Measurements from ENCODE around the gene TENM4.

TENM4 gene

DNA sequence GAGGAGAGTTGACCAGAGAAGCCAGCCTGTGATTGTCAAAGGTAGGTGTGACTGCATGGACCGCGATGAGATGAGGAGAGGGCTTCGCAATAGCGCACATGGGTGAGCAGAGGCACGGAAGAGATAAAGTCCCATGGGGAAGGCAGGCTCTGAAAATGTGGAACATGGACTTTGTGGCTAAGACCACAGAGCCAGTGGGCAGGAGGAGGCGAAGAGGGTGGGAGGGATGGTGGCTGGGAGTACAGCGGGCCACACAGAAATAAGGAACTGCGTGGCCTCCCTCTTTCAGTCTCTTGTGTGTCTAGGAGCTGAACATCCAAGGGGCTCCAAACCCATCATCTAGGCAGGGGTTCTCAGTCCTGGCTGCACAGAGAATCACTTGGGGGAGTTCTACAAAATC is 98.6 kb downstream of the TENM4 start:
- DNase-seq: no peak

DNA sequence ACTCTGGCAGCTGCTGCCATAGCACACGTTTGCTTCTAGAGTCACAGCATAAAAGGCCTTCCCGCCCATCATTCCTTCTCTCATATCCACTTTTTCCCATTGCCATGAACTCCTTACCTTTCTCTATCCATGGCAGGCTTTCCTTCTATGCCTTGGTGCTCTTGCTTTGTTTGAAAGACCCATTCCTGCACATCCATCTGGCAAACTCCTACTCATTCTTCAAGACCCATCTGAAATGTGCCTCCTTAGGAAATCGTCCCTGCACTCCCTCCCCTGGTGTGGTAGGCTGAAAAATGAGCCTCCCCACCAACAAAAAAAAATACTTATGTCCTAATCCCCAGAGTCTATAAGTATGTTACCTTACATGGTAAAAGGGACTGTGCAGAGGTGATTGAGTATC is 100.3 kb downstream of the TENM4 start:
- no peak for DNase-seq

DNA sequence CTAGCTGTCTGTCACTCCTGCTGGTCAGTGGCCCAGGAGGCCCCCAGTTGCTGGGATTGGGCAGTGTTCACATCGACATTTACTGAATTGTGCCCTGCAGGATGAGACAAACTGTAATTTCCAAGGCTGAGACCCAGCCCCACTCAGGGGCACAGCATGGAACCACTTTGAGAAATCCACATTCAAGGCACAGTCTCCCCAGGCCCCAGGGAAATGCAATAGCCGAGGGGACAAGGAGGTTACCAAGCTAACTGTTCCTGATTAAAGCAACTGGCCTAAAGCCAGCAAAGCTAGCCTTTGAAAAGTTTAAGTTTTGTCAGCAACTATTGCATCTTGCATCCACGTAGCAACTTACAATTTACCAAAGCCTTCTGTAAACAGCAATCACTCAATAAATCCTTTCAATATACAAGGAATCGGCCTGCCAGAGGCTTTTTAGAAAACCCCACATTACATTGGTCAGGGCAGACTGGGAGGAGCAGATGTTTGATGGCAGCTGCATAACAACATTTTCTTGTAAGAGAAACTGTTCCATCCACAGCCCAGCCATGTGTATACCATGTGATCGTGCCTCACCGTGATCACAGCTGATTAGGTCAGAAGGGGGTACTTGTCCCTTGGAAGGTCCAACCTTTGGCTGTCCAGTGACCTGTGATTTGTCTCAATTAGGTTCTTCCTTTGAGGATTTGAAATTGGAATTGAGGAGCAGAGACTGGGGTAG is 103.9 kb downstream of the TENM4 start:
- no peak for DNase-seq

DNA sequence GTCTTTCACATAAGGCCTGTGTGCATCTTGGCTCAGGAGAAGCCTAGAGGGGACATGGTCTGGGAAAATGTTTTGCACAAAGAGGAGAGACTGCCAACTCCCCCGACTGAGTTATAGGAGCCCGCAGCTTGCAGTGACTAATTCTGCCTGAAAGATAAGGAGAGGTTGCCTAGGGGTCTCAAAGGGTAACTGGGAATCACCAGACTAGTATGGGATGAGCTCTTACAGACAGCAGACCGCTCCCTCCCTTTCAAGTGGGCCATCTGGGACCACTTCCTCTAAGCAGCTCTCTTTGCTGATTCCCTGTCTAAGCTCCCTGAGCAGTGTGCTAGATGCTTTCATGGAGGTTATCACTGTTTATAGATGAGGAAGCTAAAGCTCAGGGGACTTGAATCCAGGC is 105.1 kb downstream of the TENM4 start:
- DNase-seq: no peak

DNA sequence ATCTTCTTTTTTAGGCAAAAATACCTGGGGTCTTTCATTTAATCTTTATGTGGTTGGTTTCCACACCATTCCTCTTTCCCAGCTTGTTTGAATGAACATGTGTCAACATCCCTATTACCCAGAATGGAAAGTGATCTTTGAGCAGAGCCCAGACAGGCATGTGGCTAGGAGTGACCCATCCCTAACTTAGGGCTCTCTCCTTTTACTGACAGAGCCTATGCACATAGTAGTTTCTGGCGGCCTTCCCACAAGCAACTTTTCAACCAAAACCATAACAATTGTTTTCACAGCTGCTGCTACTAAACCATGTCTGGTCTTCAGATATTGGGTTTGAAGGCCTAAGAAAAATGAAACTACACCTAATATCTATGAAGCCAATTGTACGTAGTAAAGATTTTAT is 107.5 kb downstream of the TENM4 start:
- DNase-seq: no peak

DNA sequence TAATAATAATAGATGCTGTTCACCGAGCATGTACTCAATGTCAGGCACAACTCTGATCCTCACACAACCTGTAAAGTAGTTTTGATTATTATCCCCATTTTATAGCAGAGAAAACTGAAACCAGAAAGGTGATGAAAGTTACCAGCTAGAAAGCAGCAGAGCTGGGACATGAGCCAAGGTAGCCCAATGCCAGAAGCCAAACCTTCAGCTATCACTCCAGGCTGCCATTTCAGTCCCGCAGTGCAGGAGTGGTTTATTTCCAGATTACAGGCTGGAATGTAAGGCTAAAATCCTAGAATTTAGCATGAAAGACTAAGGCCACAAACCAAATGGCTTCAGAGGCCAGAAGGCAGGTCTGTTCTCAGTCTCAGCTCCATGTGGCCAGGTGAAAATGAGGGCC is 108.8 kb downstream of the TENM4 start:
- no peak for DNase-seq

DNA sequence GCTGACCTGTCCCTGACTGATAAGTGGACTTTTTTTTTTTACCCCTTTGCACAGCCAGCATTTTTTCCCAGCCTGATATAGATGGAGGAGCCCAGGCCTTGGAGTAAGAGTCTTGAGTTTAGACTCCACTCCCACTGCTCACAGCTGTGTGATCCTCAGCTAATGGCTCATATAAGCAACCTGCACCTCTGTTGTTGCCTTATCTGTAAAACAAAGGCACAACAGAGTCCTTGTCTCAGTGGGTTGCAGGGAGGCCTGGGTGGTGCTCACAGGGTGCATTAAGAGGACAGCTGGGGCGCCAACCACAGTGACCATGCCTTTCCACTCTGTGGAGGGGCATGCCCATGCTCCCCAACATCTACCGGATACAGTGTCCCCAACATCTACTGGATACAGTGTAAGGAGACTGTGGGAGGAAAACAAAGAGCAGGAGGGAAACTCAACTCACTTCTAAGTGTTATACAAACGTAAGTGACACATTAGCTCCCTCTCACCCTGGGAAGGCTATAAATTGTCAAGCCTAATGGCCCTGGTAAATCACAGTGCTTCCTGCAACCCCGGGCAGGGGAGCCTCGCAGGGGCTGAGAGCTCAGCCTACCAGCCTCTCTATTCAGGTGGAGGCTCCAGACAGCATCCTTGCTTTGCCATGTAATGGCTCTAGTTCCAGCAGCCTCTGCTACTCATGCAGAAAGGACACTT is 109.5 kb downstream of the TENM4 start:
- peak; percentile 27 for DNase-seq

DNA sequence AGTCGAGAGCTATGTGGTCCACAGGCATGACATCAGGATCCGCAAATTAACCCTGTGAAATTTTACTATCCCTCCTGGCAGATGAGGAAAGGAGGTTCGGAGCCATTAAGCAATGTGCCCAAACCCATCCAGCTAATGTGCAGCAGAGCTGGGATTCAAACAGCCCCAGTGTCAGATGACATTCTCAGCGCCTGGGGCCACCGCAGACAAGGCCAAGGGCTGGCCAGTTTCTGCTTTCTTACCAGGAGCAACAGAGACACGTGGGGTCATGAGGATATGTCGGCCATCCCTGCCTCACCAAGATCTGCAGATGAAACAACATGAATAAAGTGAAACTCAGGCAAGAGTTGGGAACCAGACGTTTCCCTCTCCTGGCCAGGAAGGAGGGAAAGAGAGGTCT is 110.2 kb downstream of the TENM4 start:
- DNase-seq: peak; percentile 28

DNA sequence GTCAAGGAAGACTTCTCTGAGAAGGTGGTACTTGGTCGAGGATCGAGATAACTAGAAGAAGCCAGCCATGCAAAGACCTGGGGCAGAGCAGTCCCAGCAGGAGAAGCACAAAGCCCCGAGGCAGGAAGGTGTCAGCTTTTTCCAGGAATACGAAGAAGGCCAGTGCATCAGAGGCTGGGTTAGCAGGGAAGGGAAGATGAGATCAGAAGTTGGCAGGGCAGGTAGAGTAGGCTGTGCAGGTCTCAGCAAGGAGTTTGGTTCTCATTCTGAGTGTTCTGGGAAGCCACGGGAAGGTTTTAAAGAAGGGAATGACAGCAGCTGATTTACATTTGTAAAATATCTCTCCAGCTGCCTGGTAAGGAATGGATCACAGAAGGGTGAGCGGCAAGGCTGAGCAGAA is 111.3 kb downstream of the TENM4 start:
- no peak for DNase-seq

DNA sequence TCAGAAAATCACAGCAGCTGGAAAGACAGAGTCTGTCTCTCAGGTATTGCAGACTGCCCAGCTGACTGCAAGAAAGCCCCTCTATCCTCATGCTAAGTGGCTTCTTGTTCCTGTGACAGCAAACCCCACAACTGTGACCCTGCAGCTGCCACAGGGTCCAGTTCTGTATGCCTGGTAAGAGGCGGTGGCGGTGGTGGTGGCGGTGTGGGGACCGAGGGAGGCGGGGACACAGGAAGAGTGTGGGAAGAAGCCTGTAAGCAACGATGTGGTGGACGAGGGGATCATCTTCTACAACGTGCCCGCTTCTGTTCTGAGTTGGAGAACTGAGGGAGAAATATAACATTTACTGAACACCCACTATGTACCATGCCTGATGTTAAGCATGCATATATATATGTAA is 112.4 kb downstream of the TENM4 start:
- no peak for DNase-seq

DNA sequence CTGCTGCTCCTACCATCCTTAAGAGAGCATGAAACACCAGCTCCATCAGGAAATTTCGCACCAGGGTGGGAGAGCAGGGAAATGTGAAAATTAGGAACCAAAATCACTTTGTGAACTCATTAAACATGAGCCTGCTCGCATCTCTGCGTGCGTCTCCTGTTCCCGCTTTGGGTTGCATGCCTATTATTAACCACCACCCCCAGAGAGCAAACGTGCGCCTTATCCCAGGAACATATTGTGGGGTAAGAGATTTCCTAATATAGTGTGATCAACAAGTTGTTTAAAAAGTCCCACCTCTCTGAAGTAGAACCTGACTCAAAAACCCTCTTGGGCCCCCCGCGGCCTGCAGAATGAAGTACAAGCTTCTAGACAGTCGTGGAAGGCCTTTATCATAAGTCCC is 115.0 kb downstream of the TENM4 start:
- no peak for DNase-seq

DNA sequence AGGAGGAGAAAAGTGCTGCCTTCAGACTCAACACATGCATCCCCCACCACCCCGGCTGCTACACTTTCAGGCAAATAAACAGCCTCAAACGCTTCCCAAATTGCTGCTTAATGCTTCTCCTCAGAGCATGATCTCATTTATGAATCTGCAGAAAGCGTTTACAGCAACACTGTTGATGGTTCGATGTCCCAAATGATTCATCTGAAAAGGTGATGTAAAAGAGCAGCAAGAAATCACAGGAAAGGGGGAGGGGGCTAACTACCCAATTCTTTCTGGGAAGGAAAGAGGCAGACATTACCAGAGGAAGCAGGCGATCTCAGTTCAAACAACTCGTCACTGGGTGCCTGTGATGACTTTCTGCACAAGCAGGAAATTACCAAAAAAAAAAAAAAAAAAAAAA is 119.6 kb downstream of the TENM4 start:
- no peak for DNase-seq

DNA sequence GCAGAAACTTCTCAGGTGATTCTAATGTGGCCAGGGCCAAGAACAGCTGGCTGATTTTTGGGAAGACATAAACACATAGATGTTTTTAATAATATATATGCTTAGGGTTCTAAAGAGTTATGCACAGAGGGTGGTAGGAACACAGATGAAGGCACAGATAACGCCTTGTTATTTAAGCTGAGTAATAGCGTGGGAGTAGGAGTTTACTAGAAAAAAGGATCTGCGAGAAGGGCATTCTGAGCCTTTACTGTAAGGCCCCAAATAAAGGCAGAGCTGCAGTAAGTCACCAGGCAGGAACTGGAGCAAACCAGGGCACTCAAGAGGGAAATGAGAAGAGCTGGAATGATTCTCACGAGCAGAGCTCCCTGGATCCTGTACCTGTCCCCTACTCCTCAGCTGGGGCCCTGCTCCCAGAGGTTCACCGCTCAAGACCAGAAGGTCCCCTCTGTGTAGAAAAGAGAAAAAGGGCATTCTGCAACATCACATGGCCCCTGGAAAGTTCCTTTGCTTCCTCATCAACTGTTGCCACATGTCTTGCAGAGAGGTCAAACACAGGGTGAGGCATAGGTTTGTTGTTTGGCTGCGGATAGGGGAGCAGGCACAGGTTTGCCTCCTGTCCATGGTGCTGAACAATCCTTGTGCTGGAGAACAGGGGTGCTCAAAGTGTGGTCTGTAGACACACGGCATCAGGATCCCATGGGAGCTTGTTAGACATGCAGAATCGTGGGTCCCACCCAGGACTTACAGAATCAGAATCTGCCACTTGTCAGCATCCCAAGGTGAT is 125.7 kb downstream of the TENM4 start:
- DNase-seq: peak; percentile 33

DNA sequence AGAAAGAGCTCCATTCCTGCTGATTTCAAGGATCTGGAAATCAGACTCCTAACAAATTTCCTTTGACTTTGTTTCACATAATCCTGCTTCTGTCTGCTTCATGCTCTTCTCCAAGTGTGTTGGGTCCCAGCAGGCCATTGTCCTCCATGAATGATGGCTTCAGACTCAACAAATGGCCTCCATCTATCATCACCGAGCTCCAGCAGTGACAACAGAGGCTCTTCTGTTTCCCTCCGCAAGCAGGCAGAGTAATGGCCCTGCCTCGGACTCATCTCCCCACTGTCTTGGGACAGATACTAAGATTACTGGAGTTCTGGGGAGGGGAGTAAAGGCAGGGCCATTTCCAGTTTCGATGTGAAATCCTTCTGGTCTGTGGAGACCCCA is 127.3 kb downstream of the TENM4 start:
- DNase-seq: no peak

DNA sequence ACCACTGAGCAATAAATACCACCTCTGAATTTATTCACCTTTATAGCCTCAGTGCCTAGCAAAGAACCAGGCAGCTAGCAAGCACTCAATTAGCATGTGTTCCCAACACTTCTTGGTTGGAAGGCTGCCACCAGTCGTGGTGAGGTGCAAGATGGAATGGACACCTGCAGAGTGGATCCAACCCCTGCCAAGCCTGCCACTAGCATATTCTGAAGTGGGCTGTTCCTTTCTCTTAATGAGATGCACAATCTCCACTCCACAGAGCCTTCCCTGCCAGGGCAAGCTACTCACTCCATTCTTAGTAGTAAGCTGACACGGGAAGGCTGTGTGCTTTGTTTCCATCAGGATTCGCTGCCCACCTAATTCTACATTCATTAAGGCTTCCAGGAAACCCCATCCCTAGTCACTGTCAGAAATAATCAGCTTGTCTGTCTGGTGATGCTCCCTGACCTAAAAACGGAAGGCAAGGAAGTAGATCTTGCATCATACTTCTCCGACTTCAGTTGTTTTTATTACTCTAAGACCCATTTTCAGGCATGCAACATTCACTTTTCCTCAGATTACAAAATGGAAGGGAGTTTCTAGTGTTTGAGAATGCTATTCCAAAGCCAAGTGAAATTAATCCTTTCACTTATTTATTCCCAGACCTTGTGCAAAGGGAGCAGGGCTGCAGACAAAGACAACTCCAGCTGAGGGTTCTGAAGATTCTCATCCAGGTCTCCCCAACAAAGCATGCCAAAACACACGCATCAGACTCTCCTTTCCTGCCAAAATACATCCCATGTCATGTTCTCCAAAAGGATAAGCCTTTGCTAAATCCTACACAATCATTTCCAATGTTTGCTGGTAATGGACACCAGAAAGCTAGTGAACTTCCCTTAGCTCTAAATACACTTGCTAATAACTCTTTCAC is 128.0 kb downstream of the TENM4 start:
- no peak for DNase-seq

DNA sequence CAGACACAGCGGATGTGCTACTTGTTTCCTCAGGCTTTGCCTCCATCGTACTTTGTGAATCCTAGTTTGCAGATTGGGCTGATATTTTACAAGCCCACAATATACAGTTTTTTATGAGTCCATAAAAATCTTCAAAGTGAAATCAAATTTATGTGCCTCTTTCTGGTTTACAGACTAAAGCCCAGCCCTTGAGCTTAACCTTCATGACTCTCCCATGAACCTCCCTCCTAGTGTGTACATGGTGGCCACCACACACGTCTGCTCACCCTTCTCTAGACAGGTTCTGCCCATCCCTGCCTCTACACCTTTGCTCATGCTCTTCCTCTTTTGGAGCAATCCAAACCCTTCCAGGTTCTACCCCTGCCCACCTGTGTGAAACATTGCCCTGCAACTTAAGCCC is 129.4 kb downstream of the TENM4 start:
- DNase-seq: no peak

DNA sequence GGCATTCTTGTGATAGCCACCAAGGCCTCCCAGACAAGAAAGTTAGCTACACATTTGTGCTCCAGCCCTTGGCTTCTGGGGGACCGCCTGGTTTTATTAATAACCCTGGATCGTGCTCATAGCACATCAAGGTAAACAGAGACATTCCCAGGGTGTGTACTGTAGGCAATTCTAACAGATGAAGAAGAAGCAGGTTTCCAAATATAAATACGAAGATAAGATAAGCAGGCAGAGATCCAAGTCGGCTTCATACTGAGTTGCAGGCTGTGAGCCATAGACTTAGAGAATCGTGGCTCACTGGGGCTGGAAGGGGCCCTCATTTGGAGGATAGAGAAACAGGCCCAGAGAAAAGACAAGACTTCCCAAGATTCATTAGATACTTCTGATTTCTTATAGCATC is 131.4 kb downstream of the TENM4 start:
- no peak for DNase-seq

DNA sequence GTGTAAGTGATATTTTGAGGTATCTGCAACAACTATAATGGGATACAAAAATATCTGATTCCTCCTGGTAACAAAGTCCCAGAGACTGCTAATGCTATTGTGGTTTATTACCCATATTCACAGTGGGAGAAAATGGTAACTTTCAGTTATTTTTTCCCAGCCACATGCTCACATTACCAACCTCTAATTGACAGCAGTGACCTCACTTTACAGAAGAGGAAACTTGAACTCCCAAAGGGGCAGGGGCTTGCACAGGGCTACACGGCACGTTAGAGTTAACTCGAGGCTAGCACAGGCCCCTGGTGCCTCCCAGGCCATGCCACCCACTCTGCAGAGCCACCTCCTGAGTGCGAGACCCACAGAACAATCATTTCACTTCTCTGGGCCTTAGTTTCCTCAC is 132.4 kb downstream of the TENM4 start:
- no peak for DNase-seq

DNA sequence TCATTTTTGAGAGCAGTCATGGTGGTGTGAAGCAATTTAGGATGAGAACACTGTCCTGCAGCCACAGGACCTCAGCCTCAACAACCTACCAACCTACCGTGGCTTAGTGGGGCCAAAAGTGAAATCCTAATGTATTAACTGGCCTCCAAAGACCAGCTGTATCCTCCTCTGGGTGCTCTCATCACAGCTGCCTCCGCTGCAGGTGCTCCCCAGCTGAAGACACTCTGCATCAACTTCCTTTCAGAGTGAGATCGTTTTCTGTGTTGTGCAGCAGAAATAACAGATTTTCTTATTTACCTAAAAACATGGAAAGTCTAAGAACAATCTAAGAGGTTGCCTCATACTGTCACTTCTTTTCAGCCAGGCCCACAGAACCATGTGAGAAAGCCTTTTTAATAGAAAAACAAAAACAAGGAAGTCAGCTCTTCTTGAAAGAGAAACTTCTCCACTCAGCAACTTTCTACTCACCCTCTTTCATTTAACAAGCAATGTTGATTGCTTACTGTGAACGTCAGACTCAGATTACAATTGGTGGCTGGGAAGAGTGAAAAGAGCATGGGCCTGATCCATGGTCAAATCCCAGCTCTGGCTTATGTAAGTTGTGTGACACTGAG is 136.1 kb downstream of the TENM4 start:
- DNase-seq: no peak

DNA sequence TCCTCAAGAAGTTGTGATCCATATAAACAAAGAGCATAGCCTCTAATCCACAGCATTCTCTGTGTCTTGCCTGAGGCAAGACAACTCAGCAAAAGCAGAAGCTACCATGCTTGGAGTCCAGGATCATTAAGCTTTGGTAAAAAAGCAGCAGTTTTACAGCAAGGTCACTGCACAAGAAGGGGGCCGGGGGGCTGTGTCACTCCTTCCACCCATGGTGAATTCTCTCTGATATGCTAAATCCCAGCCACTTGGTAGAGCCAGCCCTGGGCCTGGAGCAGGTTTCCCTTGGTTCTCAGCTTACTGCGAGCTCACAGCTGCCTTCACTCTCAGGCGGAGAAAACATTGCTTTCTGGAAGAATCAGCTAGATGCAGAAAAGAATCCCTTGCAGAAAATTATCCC is 144.7 kb downstream of the TENM4 start:
- DNase-seq: no peak

DNA sequence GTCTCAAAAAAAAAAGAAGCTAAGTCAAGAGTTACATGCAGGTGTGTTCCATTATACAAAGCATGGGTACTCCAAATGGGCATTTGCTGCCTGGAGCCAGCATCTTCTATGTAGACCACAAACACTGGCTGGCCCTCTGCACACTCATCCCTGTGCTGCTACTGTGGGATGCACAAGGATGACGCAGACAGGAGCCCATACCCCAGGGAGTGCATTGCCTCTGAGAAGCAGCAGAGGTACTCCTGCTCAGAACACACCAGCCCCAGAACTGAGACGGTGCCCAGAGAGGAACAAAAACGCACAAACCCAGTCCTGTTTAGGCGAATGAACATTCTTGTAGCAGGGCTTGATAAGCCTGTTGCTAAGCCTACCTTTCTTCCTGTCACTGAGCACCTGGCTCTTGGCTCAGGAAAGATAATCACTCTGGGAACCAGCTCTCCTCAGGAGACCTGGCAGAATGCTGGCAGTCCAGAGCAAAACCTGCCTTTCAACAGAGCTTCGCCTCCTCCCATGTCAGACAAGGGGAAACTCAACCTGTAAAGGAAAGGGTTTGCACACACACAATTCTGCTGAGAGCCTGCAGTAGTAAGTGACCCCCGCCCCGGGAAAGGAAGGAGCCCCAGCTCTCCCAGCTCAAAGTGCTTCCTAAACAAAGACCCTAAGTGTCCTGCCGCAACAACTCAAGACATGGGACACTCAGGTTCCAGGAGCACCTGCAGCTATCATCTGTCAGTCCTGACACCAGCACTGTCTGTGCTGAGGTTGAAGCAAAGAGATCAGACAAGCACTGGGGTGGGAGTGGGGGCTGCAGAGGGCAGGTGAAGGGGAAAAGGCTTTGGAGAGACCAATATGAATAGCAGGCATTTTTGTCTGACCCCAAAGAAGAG is 145.7 kb downstream of the TENM4 start:
- DNase-seq: peak; percentile 34

Data from right kidney (tissue), 1 donor.